NOMO-1 (cell line): ENCODE results near the gene ASPHD2.

Experiments used
- DNase-seq, 2 experiments: peaks; one replicate each; lab custom pipeline; 2025; ENCODE audit not compliant: unreplicated experiment in 2 of 2; lab: John Stamatoyannopoulos, UW

Gene ASPHD2

GRCh38 chr22:26494506-26494905 is 65.4 kb downstream of the ASPHD2 start:
- DNase-seq: no peak
